ENCODE results near the gene MAN2A1. TPM values are rescaled to one million over a fixed set of nuclear protein-coding genes. Genes with fewer than 3 reads are reported as not detected.
A peak's percentile ranks its signal among the peaks of the same experiment; 100 is the strongest.

The MAN2A1 gene
- total RNA-seq, 1 donor from 2014 or later: 25.5 TPM

DNA sequence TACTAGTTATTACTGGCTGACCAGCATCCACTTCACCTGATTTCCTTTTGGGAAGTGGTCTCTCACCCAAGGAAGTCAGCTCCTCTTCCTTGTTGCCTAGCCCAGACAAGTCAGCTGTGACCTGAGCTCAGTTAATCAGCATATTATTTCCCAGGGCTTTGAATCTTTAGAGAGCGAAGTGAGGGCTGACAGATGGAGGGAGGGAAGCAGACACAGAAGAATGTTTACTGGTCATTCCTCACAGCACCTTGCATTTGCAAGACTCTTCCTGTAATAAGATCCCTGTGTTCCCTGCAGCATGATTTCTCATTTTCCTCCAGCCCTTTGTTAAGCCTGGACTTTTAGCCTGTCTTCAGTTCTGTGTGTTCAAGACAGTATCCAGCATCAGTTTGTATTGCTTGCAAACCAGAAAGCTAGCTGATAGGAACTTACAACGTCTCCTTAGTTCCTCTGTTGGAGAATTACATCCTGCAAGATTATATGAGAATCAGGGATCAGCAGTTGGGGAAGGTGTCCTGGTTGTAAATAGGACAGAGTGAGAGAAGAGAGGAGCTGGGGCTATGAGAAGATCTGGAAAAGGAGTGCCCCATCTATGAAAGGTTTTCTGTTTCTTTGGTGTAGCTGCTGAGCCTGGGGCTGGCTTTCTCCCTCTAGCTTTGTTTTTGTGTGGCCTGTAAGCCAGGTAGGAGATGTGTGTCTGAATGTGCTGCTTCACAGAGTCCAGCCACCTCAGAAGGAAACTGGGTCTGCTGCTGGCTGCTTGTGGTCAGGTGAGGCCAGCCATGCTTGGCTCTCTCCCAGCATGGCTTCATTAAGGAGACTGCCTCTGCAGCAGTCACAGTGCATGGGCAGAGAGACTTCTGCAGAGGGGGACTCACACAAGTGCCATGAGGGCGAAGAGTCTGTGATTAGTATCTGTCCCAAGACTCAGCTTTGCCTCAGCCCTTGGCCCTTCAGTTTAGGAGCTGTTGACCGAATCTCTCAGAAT is 50.3 kb downstream of the MAN2A1 start:
- no peak overlapping the region for H3K4me3 Mint-ChIP-seq

GRCh38 chr5:109740966-109741365 is 51.2 kb downstream of the MAN2A1 start:
- TF ChIP-seq CTCF (conservative IDR thresholded peaks at IDR 0.05): no peak
- Mint-ChIP-seq H3K36me3 (ENCODE audit: low read depth) (peaks cover 6% of the 10 kb centered on the region), H3K4me3 (no peak overlapping the region), H3K27me3 (ENCODE audit: low read depth) (no peaks in the 10 kb centered on the region), H3K4me1 (peaks cover 51% of the 10 kb centered on the region), H3K27ac (ENCODE audit: unreplicated experiment) (no peak overlapping the region), H3K9me3 (no peaks in the 10 kb centered on the region)
- DNase-seq (ENCODE audit: low read depth, low spot score): no peak

More for the DNA sequence above, 50.3 kb downstream of the MAN2A1 start:
- DNase-seq (ENCODE audit: low read depth, low spot score): no peak
- peak overlapping the region; percentile 28 for H3K27ac Mint-ChIP-seq (ENCODE audit: unreplicated experiment)
- H3K36me3 Mint-ChIP-seq (ENCODE audit: low read depth): peaks cover 6% of the 10 kb centered on the region
- peaks cover 51% of the 10 kb centered on the region for H3K4me1 Mint-ChIP-seq
- no peaks in the 10 kb centered on the region for H3K9me3 Mint-ChIP-seq
- no peak for TF ChIP-seq CTCF (conservative IDR thresholded peaks at IDR 0.05)
- H3K27me3 Mint-ChIP-seq (ENCODE audit: low read depth): no peaks in the 10 kb centered on the region

DNA sequence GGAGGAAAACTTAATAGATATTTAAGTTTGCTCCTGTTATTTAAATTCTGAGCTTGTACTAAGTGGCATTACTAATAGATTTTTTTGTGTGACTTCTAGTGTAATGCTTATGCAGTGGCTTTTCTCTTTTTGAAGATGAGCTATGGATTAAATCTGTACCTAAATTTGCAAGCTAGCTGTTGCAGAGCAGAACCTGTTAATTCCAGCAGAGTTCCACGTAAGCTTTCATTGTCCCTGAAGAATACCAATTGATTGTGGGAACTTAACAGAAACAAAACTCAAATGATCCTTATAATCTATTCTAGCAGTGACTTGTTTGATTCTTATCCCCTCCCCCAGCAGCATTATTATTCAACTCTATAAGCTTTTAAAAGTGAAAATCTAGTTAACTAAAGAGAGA is 51.7 kb downstream of the MAN2A1 start:
- no peak overlapping the region for H3K4me3 Mint-ChIP-seq
- peaks cover 51% of the 10 kb centered on the region for H3K4me1 Mint-ChIP-seq
- DNase-seq (ENCODE audit: low read depth, low spot score): no peak
- TF ChIP-seq CTCF (conservative IDR thresholded peaks at IDR 0.05): no peak
- no peaks in the 10 kb centered on the region for H3K9me3 Mint-ChIP-seq
- H3K36me3 Mint-ChIP-seq (ENCODE audit: low read depth): peaks cover 6% of the 10 kb centered on the region
- H3K27me3 Mint-ChIP-seq (ENCODE audit: low read depth): no peaks in the 10 kb centered on the region
- H3K27ac Mint-ChIP-seq (ENCODE audit: unreplicated experiment): peak overlapping the region; percentile 85

GRCh38 chr5:109743041-109743531 is 53.4 kb downstream of the MAN2A1 start:
- H3K4me3 Mint-ChIP-seq: no peak overlapping the region
- H3K9me3 Mint-ChIP-seq: no peaks in the 10 kb centered on the region
- peaks cover 51% of the 10 kb centered on the region for H3K4me1 Mint-ChIP-seq
- no peak overlapping the region for H3K27ac Mint-ChIP-seq (ENCODE audit: unreplicated experiment)
- TF ChIP-seq CTCF (conservative IDR thresholded peaks at IDR 0.05): no peak
- H3K27me3 Mint-ChIP-seq (ENCODE audit: low read depth): no peaks in the 10 kb centered on the region
- no peak for DNase-seq (ENCODE audit: low read depth, low spot score)
- H3K36me3 Mint-ChIP-seq (ENCODE audit: low read depth): peaks cover 3% of the 10 kb centered on the region

DNA sequence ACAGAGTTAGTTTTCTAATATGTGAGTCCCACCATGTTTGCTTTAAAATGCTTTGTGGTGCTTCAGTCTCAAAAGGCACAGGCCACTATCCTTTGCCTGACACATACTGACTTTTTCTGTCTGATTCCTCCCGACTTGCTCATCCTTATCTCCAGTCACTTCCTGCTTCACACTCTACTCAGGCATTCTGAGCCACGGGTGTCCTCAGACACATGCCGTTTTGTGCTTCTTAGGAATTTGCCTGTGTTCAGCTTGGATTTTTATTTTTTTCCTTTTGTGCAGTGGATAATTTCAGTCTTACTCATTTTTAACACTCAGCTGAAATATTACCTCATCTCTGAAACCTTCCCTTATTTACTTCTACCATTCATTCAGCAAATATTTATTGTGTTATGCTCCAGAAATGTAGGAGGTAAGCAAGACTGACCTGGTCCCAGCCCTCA is 54.1 kb downstream of the MAN2A1 start:
- TF ChIP-seq CTCF (conservative IDR thresholded peaks at IDR 0.05): no peak
- Mint-ChIP-seq H3K27ac (ENCODE audit: unreplicated experiment) (no peak overlapping the region), H3K9me3 (no peaks in the 10 kb centered on the region), H3K36me3 (ENCODE audit: low read depth) (peaks cover 3% of the 10 kb centered on the region), H3K27me3 (ENCODE audit: low read depth) (no peaks in the 10 kb centered on the region), H3K4me3 (no peak overlapping the region), H3K4me1 (peaks cover 51% of the 10 kb centered on the region)
- no peak for DNase-seq (ENCODE audit: low read depth, low spot score)
